ENCODE measurements around the gene CHMP4A. TPM values are rescaled to one million over a fixed set of nuclear protein-coding genes. Genes with fewer than 3 reads are reported as not detected.

CHMP4A gene
- total and polyA plus RNA-seq, 9 of the 15 experiments (the other 6 are each of a cell fraction or from before 2014, with no cell fraction given) = 28.8 to 104 (median 52.7) TPM

- peak; percentile 52; the same call in 1 of the 2 replicates for TF ChIP-seq ZNF395 (CRISPR knock-in tag; IDR thresholded peaks at IDR 0.05)
- TF ChIP-seq HDAC6 (IDR thresholded peaks at IDR 0.05; ENCODE audit: low read depth, low read length) = no peak
- no peak for TF ChIP-seq NONO (IDR thresholded peaks at IDR 0.05; ENCODE audit: low read depth in 2 of 2, low read length in 1 of 2)
- TF ChIP-seq ZC3H11A (IDR thresholded peaks at IDR 0.05; ENCODE audit: low read depth, low read length) = no peak
- TF ChIP-seq PCBP1 (IDR thresholded peaks at IDR 0.05; ENCODE audit: low read depth, low read length, poor library complexity, severe bottlenecking) = no peak
- no peak for TF ChIP-seq SAP30 (IDR thresholded peaks at IDR 0.05; ENCODE audit: borderline replicate concordance, insufficient read depth, low read depth, low read length, poor library complexity, severe bottlenecking)
- peak in 1 of 2 experiments; percentile 90; a peak in 1 of 4 replicates for TF ChIP-seq SRF (CRISPR knock-in tag; IDR thresholded peaks at IDR 0.05)
- no peak for TF ChIP-seq CHCHD3 (CRISPR knock-in tag; IDR thresholded peaks at IDR 0.05)
- peak; percentile 54; the same call in 1 of the 2 replicates for TF ChIP-seq ARID3A (IDR thresholded peaks at IDR 0.05; ENCODE audit: borderline replicate concordance, low read depth, low read length)
- TF ChIP-seq DACH1 (IDR thresholded peaks at IDR 0.05; ENCODE audit: partially characterized antibody) = no peak
- TF ChIP-seq ILF3 (IDR thresholded peaks at IDR 0.05; ENCODE audit: borderline replicate concordance) = no peak
- TF ChIP-seq CTCFL (IDR thresholded peaks at IDR 0.05; ENCODE audit: borderline replicate concordance, insufficient read depth, low read depth, low read length, poor library complexity, severe bottlenecking) = peak; percentile 32
- TF ChIP-seq MED1 (CRISPR knock-in tag; IDR thresholded peaks at IDR 0.05; ENCODE audit: borderline replicate concordance) = no peak
- TF ChIP-seq OTX1 (CRISPR knock-in tag; IDR thresholded peaks at IDR 0.05) = 0 out of 2 replicates have a peak, but pooled peaks have one; percentile 3
- no peak for TF ChIP-seq BDP1 (IDR thresholded peaks at IDR 0.05; ENCODE audit: insufficient read depth, insufficient read length)
- no peak for TF ChIP-seq CREB3 (tag; conservative IDR thresholded peaks at IDR 0.05; ENCODE audit: low read depth)
- no peak for TF ChIP-seq NCOA4 (IDR thresholded peaks at IDR 0.05; ENCODE audit: partially characterized antibody)
- no peak for TF ChIP-seq ZNF707 (CRISPR knock-in tag; conservative IDR thresholded peaks at IDR 0.05)
- TF ChIP-seq ZNF12 (CRISPR knock-in tag; IDR thresholded peaks at IDR 0.05) = no peak
- TF ChIP-seq ATF7 (IDR thresholded peaks at IDR 0.05) = peak; percentile 58; the same call in 1 of the 2 replicates
Measured at GRCh38 chr14:24160850-24161804, 52.2 kb downstream of the CHMP4A start, which contains the start of gene IRF9 (continued).

Measured in K562 (cell line).